WTC11 (cell line): Measurements from ENCODE around the gene PREX1. TPM values are rescaled to one million over a fixed set of nuclear protein-coding genes. Genes with fewer than 3 reads are reported as not detected.

ENCODE experiments used
- ATAC-seq: fragments of 200-7000 bp; cut with Tn5 transposase; 2 replicates; pipeline ENCODE4 v1.10.0; 2021; ENCODE audit warnings: mild to moderate bottlenecking, moderate library complexity
- CTCF ChIA-PET: fragments of 300-600 bp; sonication (Branson Sonifier 250); formaldehyde crosslinking; loops from one replicate; lab custom pipeline; 2021; ENCODE audit warnings: antibody characterized with exemption; lab: Charles Lee
- POLR2A ChIA-PET: fragments of 350-600 bp; sonication (Branson Sonifier 250); formaldehyde crosslinking; loops from one replicate; lab custom pipeline; 2021; ENCODE audit warnings: antibody characterized with exemption; lab: Charles Lee
- DNase-seq: peaks from one replicate; pipeline ENCODE4 v3.0.0; 2021; ENCODE audit warnings: low spot score
- H3K27ac Mint-ChIP-seq: 2 replicates; pipeline ENCODE4 v1.8.0; 2021; ENCODE audit warnings: mixed read lengths
- H3K27me3 Mint-ChIP-seq: 2 replicates; pipeline ENCODE4 v1.8.0; 2021; ENCODE audit warnings: low read depth, mild to moderate bottlenecking, moderate library complexity, mixed read lengths
- H3K36me3 Mint-ChIP-seq: 2 replicates; pipeline ENCODE4 v1.8.0; 2021; ENCODE audit warnings: mixed read lengths
- H3K4me1 Mint-ChIP-seq: 2 replicates; pipeline ENCODE4 v1.8.0; 2022; ENCODE audit warnings: mixed read lengths
- H3K4me3 Mint-ChIP-seq: 2 replicates; pipeline ENCODE4 v1.8.0; 2021; ENCODE audit warnings: mild to moderate bottlenecking, moderate library complexity, mixed read lengths
- H3K9me3 Mint-ChIP-seq: 2 replicates; pipeline ENCODE4 v1.8.0; 2021; ENCODE audit warnings: mixed read lengths
- ATF2 ChIP-seq: sonication (generic); formaldehyde crosslinking; IDR thresholded peaks from 2 replicates; pipeline ENCODE4 v1.8.1; 2022; ENCODE audit warnings: low read depth, missing genetic modification reagents, borderline replicate concordance
- E2F1 ChIP-seq: sonication (generic); formaldehyde crosslinking; IDR thresholded peaks from 2 replicates; pipeline ENCODE4 v1.8.0; 2022; ENCODE audit warnings: mild to moderate bottlenecking, missing genetic modification reagents
- FOXK1 ChIP-seq: sonication (generic); formaldehyde crosslinking; IDR thresholded peaks from 2 replicates; pipeline ENCODE4 v1.8.0; 2022; ENCODE audit warnings: mild to moderate bottlenecking, moderate library complexity, missing genetic modification reagents
- GTF2I ChIP-seq: fragments of 250-450 bp; sonication (Bioruptor Pico); conservative IDR thresholded peaks from 2 replicates; pipeline ENCODE4 v1.4.0; 2021; ENCODE audit warnings: mild to moderate bottlenecking
- MYBL2 ChIP-seq: sonication (generic); formaldehyde crosslinking; IDR thresholded peaks from 2 replicates; pipeline ENCODE4 v1.8.1; 2023; ENCODE audit warnings: mild to moderate bottlenecking, moderate library complexity, missing genetic modification reagents
- NFATC4 ChIP-seq: fragments of 250-450 bp; sonication (Bioruptor Pico); IDR thresholded peaks from 2 replicates; pipeline ENCODE4 v1.9.0; 2021; ENCODE audit warnings: mild to moderate bottlenecking
- RORB ChIP-seq: fragments of 250-450 bp; sonication (Bioruptor Pico); IDR thresholded peaks from 2 replicates; pipeline ENCODE4 v1.9.0; 2021; ENCODE audit warnings: mild to moderate bottlenecking
- SMAD3 ChIP-seq: sonication (generic); formaldehyde crosslinking; IDR thresholded peaks from 2 replicates; pipeline ENCODE4 v1.8.0; 2022; ENCODE audit warnings: missing genetic modification reagents, mild to moderate bottlenecking, borderline replicate concordance
- ZBTB21 ChIP-seq: sonication (generic); formaldehyde crosslinking; IDR thresholded peaks from 2 replicates; pipeline ENCODE4 v1.8.1; 2023; ENCODE audit warnings: mild to moderate bottlenecking, missing genetic modification reagents, borderline replicate concordance
- ZNF121 ChIP-seq: sonication (generic); formaldehyde crosslinking; IDR thresholded peaks from 2 replicates; pipeline ENCODE4 v1.8.0; 2023; ENCODE audit warnings: missing genetic modification reagents
- ZNF138 ChIP-seq: sonication (generic); formaldehyde crosslinking; conservative IDR thresholded peaks from 2 replicates; pipeline ENCODE4 v1.8.1; 2022; ENCODE audit warnings: mild to moderate bottlenecking, moderate library complexity, missing genetic modification reagents
- ZNF263 ChIP-seq: sonication (generic); formaldehyde crosslinking; IDR thresholded peaks from 2 replicates; pipeline ENCODE4 v1.8.1; 2022; ENCODE audit warnings: low read depth, mild to moderate bottlenecking, moderate library complexity, missing genetic modification reagents
- ZNF317 ChIP-seq: sonication (generic); formaldehyde crosslinking; IDR thresholded peaks from 2 replicates; pipeline ENCODE4 v1.8.1; 2023; ENCODE audit warnings: low read depth, mild to moderate bottlenecking, moderate library complexity, missing genetic modification reagents, borderline replicate concordance
- ZNF396 ChIP-seq: fragments of 250-450 bp; sonication (Bioruptor Pico); IDR thresholded peaks from 2 replicates; pipeline ENCODE4 v1.8.0; 2021; ENCODE audit warnings: mild to moderate bottlenecking, moderate library complexity, borderline replicate concordance
- total RNA-seq: library from RNA; stranded (reverse); gene quantifications from 3 replicates; pipeline ENCODE4 v1.2.3, GENCODE V29; 2021

Gene PREX1
- total RNA-seq, 1 experiment from 2014 or later: 17.3 TPM

GRCh38 chr20:48797850-48798747 is 29.7 kb downstream of the PREX1 start (continued):
- TF ChIP-seq NFATC4 (CRISPR knock-in tag): no peak

- peak overlapping the region; percentile 44 for H3K4me3 Mint-ChIP-seq
- H3K27me3 Mint-ChIP-seq: no peaks in the 10 kb centered on the region
- H3K36me3 Mint-ChIP-seq: no peaks in the 10 kb centered on the region
- H3K9me3 Mint-ChIP-seq: peaks cover 4% of the 10 kb centered on the region; the same call in 1 of the 2 replicates
- ATAC-seq: peak; percentile 29
- CTCF ChIA-PET: interaction anchor here (1.0 to 2.7 kb wide), 6 partner anchors 29 to 140 kb away, joined by 3 to 23 read pairs (median 6); no protein-coding TSS in a partner anchor
- TF ChIP-seq ZNF263 (CRISPR knock-in tag): no peak
- TF ChIP-seq ZNF317: no peak
- no peak for TF ChIP-seq ZNF121
- no peak for TF ChIP-seq E2F1 (CRISPR knock-in tag)
- TF ChIP-seq ZNF138 (CRISPR knock-in tag): no peak
- TF ChIP-seq, all 79 proteins: peak for 0
- POLR2A ChIA-PET: interaction anchor here (1.0 kb wide), 1 partner anchor 28 kb away, joined by 3 read pairs; no protein-coding TSS in a partner anchor
- Mint-ChIP-seq H3K27ac (peak overlapping the region; percentile 87), H3K4me1 (peaks cover 38% of the 10 kb centered on the region)
- no peak for DNase-seq
These were observed 30.4 kb downstream of the PREX1 start for GRCh38 chr20:48797275-48797825.

- POLR2A ChIA-PET: no interaction called here
- H3K4me3 Mint-ChIP-seq: no peak overlapping the region
- H3K4me1 Mint-ChIP-seq: peaks cover 44% of the 10 kb centered on the region
- CTCF ChIA-PET: interaction anchor here (0.5 to 1.0 kb wide), 2 partner anchors 109 to 138 kb away, joined by 3 to 5 read pairs; no protein-coding TSS in a partner anchor
- TF ChIP-seq FOXK1 (CRISPR knock-in tag): no peak
- TF ChIP-seq ZNF396 (CRISPR knock-in tag): no peak
- no peak for TF ChIP-seq SMAD3 (CRISPR knock-in tag)
- no peak for TF ChIP-seq MYBL2
- TF ChIP-seq RORB (CRISPR knock-in tag): no peak
- no peak for TF ChIP-seq ATF2 (CRISPR knock-in tag)
- TF ChIP-seq ZBTB21: no peak
- no peak for TF ChIP-seq ZNF263 (CRISPR knock-in tag)
- ATAC-seq: no peak
- no peaks in the 10 kb centered on the region for H3K9me3 Mint-ChIP-seq
- DNase-seq: no peak
- no peaks in the 10 kb centered on the region for H3K27me3 Mint-ChIP-seq
- H3K27ac Mint-ChIP-seq: no peak overlapping the region
- H3K36me3 Mint-ChIP-seq: no peaks in the 10 kb centered on the region
These were observed 32.1 kb downstream of the PREX1 start for GRCh38 chr20:48795732-48796131.

GRCh38 chr20:48794816-48795457 is 32.9 kb downstream of the PREX1 start:
- Mint-ChIP-seq H3K9me3 (no peaks in the 10 kb centered on the region), H3K27me3 (no peaks in the 10 kb centered on the region)
- CTCF ChIA-PET: interaction anchor here (0.9 to 1.2 kb wide), 4 partner anchors 44 to 138 kb away, joined by 5 to 13 read pairs (median 6); no protein-coding TSS in a partner anchor
- ATAC-seq (no peak), DNase-seq (no peak)
- TF ChIP-seq GTF2I (peak; percentile 29; the same call in 1 of the 2 replicates), ZNF121 (no peak)
- TF ChIP-seq, all 79 proteins: peak for 1
- POLR2A ChIA-PET: no interaction called here
- H3K4me1 Mint-ChIP-seq: peaks cover 50% of the 10 kb centered on the region
- no peaks in the 10 kb centered on the region for H3K36me3 Mint-ChIP-seq
- no peak overlapping the region for H3K27ac Mint-ChIP-seq
- H3K4me3 Mint-ChIP-seq: no peak overlapping the region
